DMS153 treated with DMSO at 0.1 percent for 48 hours (cell line): Measurements from ENCODE around the gene CARMIL1.
A peak's percentile ranks its signal among the peaks of the same experiment; 100 is the strongest.
"Not testable (repeated sequence)": the region's sequence is repeated elsewhere in the genome, so short reads cannot be mapped to it uniquely, and the experiment has no call there.

Source experiments
- DNase-seq: peaks from one replicate; lab custom pipeline; 2025; ENCODE audit not compliant: unreplicated experiment; lab: John Stamatoyannopoulos, UW

CARMIL1 gene

DNA sequence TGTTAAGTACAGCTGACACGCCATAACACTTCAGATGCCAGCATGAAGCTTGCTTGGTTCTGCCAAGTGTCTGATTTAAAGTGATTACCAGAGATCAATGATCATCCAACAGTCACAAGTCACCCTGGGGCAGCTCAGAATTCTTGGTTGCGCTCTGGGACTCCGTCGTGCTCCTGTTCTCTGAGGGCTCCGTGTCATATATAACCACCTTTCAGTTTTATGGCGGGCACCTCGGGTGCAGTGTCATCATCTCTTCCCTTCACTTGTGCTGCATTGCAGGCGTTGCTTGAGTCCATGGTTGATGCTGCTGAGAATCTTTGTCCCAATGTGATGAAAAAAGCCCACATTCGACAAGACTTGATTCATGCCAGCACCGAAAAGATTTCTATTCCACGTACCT is 271.5 kb downstream of the CARMIL1 start:
- no peak for DNase-seq

DNA sequence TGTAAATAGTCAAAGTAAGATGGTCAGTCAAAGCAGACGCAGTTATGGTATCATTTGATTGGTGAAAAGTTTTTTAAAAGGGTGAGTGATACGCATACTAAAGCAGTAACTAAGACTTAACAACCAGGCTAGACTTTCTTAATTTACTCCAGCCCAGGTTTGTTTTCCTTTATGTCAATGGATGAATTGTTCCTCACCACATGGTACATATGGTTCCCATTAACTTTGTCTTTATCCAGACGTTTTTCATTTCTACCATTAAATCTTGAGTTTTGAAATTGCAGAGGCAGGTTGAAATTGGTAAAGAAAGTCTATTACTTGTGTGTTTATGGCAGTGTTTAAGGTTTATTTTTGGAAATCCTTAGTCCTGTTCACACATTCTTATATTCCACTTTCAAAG is 274.3 kb downstream of the CARMIL1 start:
- no peak for DNase-seq

DNA sequence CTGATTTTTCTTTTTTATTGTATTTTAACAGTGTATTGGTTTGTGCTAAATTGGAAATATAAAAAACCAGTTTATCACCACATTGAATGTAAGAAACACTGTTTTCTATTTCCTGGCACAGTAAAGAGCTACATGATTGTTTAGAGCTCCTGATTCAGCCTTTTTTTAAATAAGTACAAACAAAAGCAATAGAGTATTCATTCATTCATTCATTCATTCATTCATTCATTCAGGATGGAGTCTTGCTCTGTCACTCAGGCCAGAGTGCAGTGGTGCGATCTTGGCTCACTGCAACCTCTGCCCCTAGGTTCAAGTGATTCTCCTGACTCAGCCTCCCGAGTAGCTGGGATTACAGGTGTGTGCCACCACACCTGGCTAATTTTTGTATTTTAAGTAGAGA is 276.0 kb downstream of the CARMIL1 start:
- DNase-seq, result no peak

DNA sequence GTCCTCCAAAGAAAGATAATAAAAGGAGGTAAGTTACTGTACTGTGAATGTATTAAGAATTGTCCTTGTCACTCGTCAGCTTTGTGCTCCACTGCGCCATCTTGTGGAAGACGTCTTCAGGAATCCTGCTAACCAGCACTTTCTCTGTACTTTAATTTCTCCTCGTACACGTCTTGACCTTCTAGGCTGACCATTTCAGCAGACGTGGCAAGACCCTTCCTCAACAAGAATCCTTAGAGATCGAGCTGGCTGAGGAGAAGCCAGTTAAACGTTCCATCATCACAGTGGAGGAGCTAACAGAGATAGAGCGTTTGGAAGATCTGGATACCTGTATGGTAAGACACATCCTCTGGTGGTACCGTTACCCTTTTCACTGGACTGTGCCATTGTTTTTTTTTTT is 277.3 kb downstream of the CARMIL1 start:
- DNase-seq, result peak; percentile 79

DNA sequence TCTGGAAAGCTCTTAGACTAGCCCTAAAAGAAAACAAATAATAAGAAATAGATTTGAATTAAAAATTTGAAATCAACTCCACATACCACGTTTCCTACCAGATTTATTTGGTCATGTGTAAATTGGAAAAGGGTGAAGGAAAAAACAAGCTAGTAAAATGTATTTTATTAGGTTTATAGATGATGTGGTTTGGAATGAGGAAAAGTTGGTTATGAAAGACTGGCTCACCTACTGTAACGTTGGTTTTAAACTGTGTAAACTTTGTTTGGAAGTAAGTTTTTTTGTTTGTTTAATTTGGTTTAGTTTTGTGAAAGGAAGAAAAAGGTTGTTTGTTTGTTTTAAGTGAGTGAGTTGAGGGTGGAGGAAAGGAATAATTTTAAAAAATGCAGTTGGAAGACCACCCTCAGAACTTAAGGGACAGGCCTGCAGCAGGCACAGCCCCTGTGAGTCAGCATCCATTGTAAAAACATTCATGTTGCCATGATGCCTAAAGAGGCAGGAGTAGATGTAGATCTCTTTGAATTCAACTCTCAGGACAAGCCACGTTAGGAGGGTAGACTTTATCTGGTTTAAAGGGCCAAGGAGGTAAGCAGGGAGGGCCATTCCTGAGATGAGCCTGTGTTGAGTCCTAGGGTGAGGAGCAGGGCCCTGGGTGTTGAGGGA is 279.1 kb downstream of the CARMIL1 start:
- DNase-seq, result no peak

DNA sequence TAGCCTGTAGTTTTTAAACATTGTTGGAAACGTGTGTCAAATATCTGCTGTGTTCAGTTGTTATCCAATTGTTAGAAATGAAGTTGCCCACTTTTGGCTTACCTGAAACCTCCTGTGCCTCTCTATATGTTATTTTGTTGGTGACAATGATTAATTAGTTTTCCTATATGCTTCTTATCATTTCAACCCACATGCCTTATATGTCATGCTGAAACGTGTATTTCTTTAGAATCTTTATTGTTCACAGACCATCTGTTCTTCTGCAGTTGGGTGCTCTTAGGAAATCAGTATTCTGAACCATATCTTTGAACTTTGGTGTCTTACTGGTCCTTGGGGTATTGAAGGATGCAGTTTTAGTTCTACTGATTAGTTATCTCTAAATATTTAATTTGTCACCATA is 281.7 kb downstream of the CARMIL1 start:
- no peak for DNase-seq

DNA sequence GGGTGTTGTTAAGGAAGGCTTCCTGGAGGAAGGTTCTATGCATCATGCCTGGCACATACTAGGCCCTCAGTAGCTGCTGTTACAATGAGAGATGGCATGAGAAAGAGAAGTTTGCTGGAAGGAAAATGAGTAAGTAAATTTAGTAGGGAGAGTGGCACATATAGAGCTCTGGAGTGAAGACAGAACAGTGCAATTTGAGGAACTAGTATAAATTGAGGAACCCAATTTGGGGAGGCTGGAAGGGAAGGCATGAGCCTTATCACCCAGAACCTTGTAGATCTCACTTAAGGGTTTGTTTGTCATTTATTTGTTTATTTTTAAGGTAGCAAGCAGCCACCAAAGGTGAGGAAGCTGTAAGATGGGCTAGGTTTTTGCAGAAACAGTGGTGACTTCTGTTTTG is 285.8 kb downstream of the CARMIL1 start:
- no peak for DNase-seq

DNA sequence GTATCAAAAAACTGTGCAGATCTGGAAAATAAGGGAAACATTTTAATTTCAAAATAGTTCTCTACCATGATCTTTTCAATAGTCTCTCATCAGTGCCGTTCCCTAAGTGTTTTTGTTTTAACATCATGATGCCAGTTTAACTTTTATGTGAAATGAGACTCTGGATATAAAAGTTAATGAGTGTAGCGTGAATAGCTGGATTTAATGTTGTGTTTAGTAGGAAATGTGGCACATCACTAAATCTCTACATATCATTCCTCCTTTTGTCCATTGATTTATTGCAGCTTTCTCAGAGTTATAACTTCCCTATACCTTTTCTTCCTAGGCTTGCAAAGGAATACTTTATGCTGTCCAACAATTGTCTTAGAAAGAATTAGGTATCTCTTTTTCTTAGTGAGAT is 291.4 kb downstream of the CARMIL1 start:
- DNase-seq, result no peak

DNA sequence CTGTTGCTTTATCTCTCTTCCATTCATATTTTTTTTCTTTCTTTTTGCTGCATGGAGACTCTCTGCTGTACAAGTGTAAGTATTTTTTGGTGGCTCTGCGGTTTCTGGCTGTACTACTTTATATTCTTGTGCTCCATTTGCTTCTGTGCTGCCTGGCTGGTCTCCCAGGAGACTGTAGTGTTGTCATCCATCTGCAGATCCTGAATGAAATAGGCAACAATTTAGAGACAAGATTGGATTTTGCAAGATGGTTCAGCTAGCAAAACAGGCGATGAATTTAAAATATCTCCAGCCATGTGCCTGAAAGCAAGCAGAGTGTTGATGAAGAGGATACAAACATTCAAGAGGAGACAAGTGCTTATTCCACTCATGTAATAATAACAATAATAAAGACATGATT is 297.7 kb downstream of the CARMIL1 start:
- no peak for DNase-seq

DNA sequence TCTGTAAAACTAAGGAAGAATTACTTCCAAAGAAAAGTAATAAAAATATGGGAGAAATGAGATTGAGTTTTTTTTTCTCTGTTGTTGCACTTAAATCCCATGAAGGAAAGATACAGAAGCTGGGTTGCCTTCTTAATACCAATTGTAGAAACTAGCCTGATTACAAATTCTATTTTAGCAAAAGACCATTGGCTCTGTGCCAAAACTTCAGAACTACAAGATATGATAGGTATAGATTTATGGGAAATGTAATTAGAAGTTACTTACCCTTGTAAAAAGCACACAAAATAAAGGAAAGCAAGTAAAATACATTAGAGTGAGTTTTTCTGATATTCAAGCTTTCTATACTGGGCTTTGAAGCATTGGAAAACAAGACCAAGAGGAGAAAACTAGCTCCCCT is 299.4 kb downstream of the CARMIL1 start:
- no peak for DNase-seq

DNA sequence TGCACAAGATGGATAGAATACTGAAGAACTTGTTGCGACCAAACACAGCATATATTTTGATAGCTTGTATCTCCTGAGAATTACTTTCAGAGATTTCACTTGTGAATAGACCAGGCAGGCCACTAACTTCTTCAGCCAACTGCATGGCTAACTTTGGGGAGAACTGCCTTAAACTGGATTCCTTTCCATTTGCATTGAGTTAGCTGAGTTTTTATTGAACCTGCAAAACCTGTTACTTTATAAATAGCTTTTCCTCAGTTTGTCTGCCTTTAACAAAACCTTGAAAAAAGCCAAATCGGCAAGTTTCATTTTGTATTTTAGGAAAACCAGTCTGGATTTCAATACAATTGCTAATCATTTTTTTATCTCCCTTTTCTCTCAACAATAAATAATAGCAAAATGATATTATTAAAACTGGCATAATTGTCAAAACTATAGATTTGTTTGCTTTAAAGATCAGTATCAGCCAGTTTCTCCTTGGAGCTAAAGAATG is 300.3 kb downstream of the CARMIL1 start:
- no peak for DNase-seq

DNA sequence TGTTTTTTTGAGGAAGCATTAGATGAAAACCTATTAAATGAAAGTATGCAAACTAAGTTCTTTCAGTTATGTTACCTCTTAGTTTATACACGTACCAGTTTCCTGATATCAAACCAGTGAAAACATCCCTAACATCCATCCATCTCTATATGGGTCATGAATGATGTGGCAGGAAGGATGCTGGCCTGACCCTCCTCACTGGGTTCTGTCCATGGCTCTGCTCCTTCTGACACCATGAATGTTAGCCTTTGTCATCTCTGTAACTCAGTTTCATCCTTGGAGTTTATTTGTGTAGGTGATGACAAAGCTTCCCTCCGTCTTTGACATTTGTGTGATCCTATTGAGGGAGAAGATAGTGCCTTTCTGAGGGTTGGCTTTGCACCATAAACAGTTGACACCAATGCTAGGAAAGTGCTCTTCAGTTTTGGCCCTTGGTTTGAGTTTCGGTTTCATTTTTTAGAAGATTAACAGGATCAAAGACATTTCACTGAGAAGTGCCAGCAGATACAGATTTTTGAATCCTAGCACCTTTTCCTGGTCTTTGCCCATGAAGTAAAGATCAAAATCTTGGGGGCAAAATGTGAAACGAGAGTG is 300.8 kb downstream of the CARMIL1 start:
- DNase-seq, result no peak

DNA sequence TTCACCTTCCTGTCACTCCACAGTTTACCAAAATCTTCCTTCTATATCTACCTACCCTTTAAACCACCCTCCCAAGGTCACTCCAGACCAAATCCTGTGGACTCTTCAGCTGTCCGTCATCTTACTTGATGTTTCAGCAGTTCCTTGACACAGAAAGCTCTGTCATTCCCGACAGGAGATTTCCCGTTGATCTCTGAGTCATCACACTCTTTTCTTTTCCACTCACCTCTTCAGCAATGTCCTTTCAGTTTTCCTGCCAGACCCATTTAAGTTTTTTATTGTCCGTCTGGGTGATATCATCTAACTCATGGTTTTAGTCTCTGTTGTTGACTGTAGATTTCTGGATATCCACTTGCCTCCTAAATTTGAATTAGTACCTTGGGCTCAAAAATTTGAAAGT is 302.9 kb downstream of the CARMIL1 start:
- DNase-seq, result no peak

DNA sequence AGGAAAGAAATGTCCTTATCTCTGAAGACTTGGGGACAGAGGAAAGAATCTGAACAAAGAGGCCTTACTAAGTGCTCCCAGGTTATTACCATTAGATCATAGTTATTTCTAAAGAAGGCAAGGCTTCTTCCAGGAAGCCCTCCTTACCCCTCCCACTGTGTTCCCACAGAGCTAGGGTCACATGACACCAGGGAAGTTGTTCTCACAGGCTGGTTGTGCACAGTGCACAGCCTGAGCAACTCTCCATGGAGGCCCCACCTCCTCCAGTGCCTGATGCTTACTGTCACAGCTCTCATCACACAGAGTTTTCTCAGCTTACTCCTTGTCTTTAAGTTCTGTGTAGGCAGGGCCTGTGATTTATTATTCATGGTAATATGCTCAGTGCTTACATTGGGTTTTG is 303.9 kb downstream of the CARMIL1 start:
- DNase-seq, result no peak

DNA sequence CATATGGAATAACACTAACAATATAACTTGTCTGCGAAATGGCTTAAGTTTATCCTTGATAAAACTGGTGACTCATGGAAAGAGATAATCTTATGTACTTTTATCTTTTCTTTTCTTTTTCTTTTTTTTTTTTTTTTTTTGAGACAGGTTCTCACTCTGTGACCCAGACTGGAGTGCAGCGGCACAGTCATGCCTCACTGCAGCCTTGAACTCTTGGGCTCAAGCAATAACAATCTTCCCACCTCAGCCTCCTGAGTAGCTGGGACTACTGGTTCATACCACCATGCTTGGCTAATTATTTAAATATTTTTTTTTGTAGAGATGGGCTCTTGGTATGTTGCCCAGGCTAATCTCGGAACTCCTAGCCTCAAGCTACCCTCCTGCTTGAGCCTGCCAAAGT is 304.7 kb downstream of the CARMIL1 start:
- DNase-seq, result no peak

DNA sequence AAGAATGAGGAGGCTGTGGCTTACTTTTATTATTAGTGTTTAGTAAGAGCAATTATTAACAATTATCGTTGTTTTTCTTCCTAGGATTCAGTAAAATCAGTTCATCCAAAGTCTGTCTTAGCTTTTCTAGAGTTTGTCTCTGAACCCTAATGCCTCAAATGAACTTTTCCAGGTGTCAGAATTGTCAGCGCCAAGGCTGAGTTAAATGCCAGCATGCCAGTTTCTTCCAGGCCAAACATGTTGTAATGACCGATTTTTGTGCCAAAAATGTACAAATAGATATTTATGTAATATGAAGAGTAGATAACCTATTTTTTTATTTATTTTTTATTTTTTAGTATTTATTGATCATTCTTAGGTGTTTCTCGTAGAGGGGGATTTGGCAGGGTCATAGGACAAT is 306.1 kb downstream of the CARMIL1 start:
- no peak for DNase-seq

DNA sequence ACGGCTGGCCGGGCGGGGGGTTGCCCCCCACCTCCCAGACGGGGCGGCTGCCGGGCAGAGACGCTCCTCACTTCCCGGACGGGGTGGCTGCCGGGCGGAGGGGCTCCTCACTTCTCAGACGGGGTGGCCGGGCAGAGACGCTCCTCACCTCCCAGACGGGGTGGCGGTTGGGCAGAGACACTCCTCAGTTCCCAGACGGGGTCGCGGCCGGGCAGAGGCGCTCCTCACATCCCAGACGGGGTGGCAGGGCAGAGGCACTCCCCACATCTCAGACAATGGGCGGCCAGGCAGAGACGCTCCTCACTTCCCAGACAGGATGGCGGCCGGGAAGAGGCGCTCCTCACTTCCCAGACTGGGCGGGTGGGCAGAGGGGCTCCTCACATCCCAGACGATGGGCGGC is 306.9 kb downstream of the CARMIL1 start:
- not testable (repeated sequence) for DNase-seq

DNA sequence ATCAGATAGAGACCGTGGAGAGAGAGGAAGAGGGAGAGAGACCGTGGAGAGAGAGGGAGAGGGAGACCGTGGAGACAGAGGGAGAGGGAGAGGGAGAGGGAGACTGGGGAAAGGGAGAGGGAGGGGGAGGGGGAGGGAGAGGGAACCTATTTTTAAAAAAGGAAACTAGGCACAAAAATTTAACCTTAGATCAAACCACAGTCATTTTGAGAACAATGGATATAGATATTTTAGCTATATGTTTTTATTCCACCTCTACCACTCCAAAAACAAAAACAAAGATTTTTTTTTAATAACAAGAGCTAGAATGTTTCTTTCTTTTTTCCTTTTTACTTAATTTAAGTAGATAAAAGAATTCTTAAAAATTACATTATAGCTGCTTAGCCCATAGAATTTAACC is 307.8 kb downstream of the CARMIL1 start:
- DNase-seq, result no peak

DNA sequence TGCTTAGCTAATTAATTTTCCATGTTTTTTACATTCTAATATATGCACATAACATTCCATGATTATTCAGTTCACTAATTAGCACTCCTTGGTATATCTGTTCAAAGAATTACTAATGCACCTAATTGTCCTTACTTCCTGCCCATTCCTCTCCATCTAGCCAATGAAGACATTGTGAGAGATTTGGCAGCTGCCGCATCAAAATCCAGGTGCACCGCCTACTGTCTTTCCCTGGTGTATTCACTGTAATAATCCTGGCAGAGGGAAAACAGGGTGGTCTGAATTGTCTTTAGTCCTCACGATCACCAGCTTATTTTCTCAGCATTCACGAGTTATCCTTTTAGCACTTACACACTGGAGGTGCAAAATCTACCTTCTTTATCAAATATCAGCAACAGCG is 311.8 kb downstream of the CARMIL1 start:
- no peak for DNase-seq

DNA sequence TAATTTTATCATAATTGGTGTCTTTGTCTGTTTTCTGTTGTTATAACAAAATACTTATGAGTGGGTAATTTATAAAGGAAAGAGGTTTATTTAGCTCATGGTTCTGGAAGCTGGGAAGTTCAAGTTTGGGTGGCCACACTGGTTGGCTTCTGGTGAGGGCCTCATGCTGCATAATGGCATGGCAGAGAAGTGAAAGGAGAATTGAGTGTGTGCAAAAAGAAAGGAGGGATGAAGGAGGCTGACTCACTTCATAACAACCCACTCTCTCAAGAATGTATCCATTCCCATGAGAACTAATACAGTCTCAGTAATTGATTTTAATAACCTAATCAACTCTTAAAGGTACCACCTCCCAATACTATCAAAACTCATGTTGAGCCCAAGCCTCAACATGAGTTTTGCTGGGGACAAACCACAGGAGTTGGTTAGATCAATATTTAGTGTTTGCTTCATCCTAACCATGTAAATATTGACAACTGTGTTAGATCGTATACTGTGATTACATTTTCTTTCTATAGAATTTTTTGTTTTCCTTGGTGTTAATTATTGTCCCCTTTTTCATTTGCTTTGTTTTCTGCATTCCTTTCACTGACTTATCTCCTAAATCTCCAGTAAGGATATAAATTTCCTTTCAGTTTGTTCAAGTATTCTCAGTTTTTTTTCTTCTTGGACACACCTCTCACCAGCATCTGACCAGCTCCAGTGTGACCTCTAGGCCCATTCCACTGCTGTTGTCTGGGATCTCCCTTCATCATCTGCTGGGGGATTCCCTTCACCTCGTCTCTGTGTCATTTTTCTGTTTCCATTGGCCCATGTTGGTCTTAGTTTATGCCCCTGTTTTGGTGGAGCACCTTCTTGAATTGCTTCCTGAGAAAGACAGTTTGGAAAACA is 318.0 kb downstream of the CARMIL1 start:
- DNase-seq, result no peak

DNA sequence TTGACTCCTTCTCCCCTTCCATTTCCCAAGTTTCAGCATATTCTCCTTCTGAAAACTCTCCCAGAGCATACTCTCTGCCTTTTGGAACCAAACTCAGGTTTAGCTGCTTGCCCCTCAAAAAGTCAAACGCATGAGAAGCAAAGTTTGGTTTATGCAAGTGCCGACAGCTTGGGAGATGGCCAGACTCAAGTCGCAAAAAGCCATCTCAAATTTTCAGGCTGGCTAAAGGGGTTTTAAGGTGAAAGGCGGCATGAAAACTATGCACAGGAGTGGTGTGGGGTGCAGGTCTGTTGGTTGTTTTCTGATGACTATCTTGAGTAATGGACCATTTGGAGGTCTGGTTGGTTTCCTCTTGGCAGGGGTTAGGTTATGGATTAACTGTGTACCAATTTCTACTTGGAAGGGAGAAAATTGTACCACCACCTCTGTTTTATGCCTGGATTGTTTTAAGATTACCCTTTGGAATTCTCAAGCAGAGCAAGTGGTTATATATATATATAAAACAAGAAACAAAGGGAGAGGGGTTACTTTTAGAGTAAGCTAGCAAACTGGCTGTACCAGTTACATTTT is 320.4 kb downstream of the CARMIL1 start:
- DNase-seq, result no peak
